ENCODE data around the gene IER5.

IER5 gene

GRCh38 chr1:181135437-181135731 lies 46.9 kb downstream of the IER5 start:
- DNase-seq (ENCODE audit: low read depth) = no peak

- peak; percentile 93 for DNase-seq (ENCODE audit: low read depth)
Observed at GRCh38 chr1:181135815-181136737, 47.6 kb downstream of the IER5 start.

- DNase-seq (ENCODE audit: low read depth) = no peak
Observed at GRCh38 chr1:181136738-181137122, 48.2 kb downstream of the IER5 start.

- no peak for DNase-seq (ENCODE audit: low read depth)
Observed at GRCh38 chr1:181137217-181137743, 48.8 kb downstream of the IER5 start.

- peak; percentile 70 for DNase-seq (ENCODE audit: low read depth)
Observed at GRCh38 chr1:181139631-181140061, 51.1 kb downstream of the IER5 start.

- no peak for DNase-seq (ENCODE audit: low read depth)
Observed at GRCh38 chr1:181140398-181140797, 51.9 kb downstream of the IER5 start.

- DNase-seq (ENCODE audit: low read depth) = no peak
Observed at GRCh38 chr1:181140891-181141290, 52.4 kb downstream of the IER5 start.

- DNase-seq (ENCODE audit: low read depth) = peak; percentile 58
Observed at GRCh38 chr1:181141431-181141910, 53.0 kb downstream of the IER5 start.

All from HS-5 (cell line).